Osteoblast (primary cell): ENCODE measurements around the gene PRSS38. TPM values are rescaled to one million over a fixed set of nuclear protein-coding genes. Genes with fewer than 3 reads are reported as not detected.
"Not testable (repeated sequence)": the region's sequence is repeated elsewhere in the genome, so short reads cannot be mapped to it uniquely, and the experiment has no call there.

ENCODE experiments used
- DNase-seq: peaks from one replicate; pipeline ENCODE4 v3.0.0; 2011; ENCODE audit warnings: low spot score, mixed read lengths; ENCODE audit not compliant: insufficient read length; ENCODE audit errors: missing footprints
- H2AFZ ChIP-seq: 2 replicates; pipeline ENCODE4 v1.6.0; 2011; ENCODE audit warnings: mild to moderate bottlenecking, low read length
- H3K27ac ChIP-seq: 2 replicates; pipeline ENCODE4 v1.5.1; 2011; ENCODE audit warnings: mild to moderate bottlenecking, low read depth, low read length, moderate library complexity
- H3K27me3 ChIP-seq: 2 replicates; pipeline ENCODE4 v1.6.0; 2012; ENCODE audit warnings: mild to moderate bottlenecking, control low read depth, inconsistent platforms, low read length, moderate library complexity; ENCODE audit not compliant: insufficient read depth
- H3K36me3 ChIP-seq: 2 replicates; pipeline ENCODE4 v1.5.1; 2011; ENCODE audit warnings: mild to moderate bottlenecking, low read length, control low read depth, moderate library complexity; ENCODE audit not compliant: insufficient read depth
- H3K4me1 ChIP-seq: 2 replicates; pipeline ENCODE4 v1.5.1; 2011; ENCODE audit warnings: mild to moderate bottlenecking, low read length, control low read depth, moderate library complexity; ENCODE audit not compliant: insufficient read depth
- H3K4me2 ChIP-seq: 2 replicates; pipeline ENCODE4 v1.6.0; 2011; ENCODE audit warnings: mild to moderate bottlenecking, low read length; ENCODE audit not compliant: insufficient read depth
- H3K4me3 ChIP-seq: fragments of 200-600 bp; sonication (generic); 3 replicates; pipeline ENCODE4 v1.5.1; 2012; ENCODE audit warnings: mild to moderate bottlenecking, low read length, inconsistent platforms; ENCODE audit not compliant: insufficient read depth
- H3K79me2 ChIP-seq: 2 replicates; pipeline ENCODE4 v1.6.0; 2012; ENCODE audit warnings: mild to moderate bottlenecking, low read length, control low read depth, inconsistent platforms; ENCODE audit not compliant: insufficient read depth
- H3K9me3 ChIP-seq: 2 replicates; pipeline ENCODE4 v1.5.1; 2011; ENCODE audit warnings: low read depth, low read length, control low read depth
- H4K20me1 ChIP-seq: 2 replicates; pipeline ENCODE4 v1.6.0; 2012; ENCODE audit warnings: mild to moderate bottlenecking, low read length, control low read depth; ENCODE audit not compliant: insufficient read depth
- total RNA-seq: library from RNA; depleted of rRNA; stranded (reverse); fragments of >200 nt; gene quantifications from 2 replicates; pipeline ENCODE4 v1.2.3, GENCODE V29; 2012
- TF ChIP-seq, protein P1 (sequence below): IDR thresholded peaks from 2 replicates; pipeline ENCODE4 v1.5.1; 2011; ENCODE audit warnings: mild to moderate bottlenecking, low read depth, low read length, moderate library complexity; ENCODE audit errors: extremely low read depth

Gene PRSS38
- total RNA-seq, 1 donor, result not detected

DNA sequence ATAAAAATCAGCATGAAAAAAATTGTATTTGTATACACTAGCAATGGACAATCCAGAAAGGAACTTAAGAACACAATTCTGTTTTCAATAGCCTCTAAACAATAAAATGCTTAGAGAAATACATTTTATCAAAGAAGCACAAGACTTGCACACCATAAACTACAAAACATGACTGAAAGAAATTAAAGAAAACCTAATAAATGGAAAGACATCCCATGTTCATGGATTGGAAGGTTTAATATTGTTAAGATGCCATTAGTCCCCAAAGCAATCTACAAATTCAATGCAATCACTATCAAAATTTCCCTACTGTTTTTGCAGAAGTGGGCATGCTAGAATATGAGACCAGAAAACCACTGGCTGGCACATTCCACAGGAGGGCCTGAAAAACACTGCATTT, 49.4 kb downstream of the PRSS38 start:
- H3K4me1 ChIP-seq, result no peaks in the 10 kb centered on the region
- H3K4me3 ChIP-seq, result no peak overlapping the region
- no peaks in the 10 kb centered on the region for H4K20me1 ChIP-seq
- H3K27ac ChIP-seq, result no peak overlapping the region
- no peak for DNase-seq
- H3K36me3 ChIP-seq, result no peaks in the 10 kb centered on the region
- H2AFZ ChIP-seq, result no peak overlapping the region
- TF ChIP-seq, protein P1, sequence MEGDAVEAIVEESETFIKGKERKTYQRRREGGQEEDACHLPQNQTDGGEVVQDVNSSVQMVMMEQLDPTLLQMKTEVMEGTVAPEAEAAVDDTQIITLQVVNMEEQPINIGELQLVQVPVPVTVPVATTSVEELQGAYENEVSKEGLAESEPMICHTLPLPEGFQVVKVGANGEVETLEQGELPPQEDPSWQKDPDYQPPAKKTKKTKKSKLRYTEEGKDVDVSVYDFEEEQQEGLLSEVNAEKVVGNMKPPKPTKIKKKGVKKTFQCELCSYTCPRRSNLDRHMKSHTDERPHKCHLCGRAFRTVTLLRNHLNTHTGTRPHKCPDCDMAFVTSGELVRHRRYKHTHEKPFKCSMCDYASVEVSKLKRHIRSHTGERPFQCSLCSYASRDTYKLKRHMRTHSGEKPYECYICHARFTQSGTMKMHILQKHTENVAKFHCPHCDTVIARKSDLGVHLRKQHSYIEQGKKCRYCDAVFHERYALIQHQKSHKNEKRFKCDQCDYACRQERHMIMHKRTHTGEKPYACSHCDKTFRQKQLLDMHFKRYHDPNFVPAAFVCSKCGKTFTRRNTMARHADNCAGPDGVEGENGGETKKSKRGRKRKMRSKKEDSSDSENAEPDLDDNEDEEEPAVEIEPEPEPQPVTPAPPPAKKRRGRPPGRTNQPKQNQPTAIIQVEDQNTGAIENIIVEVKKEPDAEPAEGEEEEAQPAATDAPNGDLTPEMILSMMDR, result no peak
- H3K4me2 ChIP-seq, result no peak overlapping the region
- no peaks in the 10 kb centered on the region for H3K27me3 ChIP-seq
- H3K9me3 ChIP-seq, result no peaks in the 10 kb centered on the region
- no peaks in the 10 kb centered on the region for H3K79me2 ChIP-seq

DNA sequence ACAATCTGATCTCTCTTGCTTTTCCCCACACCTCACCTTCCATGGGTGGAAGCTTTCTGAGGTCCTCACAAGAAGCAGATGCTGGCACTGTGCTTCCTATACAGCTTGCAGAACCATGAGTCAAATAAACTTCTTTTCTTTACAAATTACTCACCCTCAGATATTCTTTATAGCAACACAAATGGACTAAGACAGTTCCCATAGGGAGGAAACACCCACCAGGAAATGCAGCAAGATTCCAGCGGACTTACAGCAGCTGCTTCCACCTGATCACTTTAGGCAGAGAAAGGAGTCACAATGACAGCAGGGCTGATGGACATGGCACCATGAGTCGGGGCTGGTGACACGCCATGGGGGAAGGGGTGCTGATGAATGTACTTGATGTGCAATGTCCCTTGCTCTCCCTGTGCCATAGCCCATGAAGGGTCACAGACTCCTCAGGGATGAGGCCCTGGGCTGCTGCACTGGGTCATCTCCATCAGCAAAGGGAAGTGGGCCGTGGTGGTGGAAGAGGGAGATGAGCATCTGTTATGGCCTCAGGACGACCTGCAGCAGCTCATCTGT, 53.9 kb downstream of the PRSS38 start:
- Histone ChIP-seq H2AFZ (no peak overlapping the region), H3K9me3 (no peaks in the 10 kb centered on the region), H4K20me1 (no peaks in the 10 kb centered on the region), H3K4me1 (no peaks in the 10 kb centered on the region), H3K4me2 (no peak overlapping the region), H3K36me3 (no peaks in the 10 kb centered on the region), H3K4me3 (no peak overlapping the region), H3K27me3 (no peaks in the 10 kb centered on the region), H3K79me2 (no peaks in the 10 kb centered on the region), H3K27ac (no peak overlapping the region)
- TF ChIP-seq, protein P1, result no peak
- DNase-seq, result no peak

DNA sequence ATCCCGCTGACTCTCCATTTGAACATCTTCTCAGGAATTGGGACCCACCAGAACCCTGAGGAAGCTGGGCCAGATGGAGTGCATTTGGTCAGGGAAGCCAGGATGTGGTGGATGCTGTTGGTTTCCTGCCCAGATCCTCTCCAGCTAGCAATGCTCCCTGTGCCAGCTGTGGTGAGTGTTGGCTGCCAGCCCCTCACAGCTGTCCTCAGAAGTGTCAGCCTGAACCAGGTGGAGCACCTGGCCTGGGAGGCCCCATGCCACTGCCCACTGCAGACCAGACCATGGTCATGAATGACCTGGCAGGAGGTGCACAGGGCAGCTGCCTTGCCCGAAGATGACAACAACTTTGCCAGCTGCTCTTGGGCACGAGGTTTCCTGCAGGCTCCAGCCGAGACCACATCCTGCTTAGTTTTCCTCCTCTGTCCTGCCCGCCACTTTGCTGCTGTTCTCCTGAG, 54.4 kb downstream of the PRSS38 start:
- Histone ChIP-seq H3K27ac (no peak overlapping the region), H3K4me3 (no peak overlapping the region), H3K27me3 (no peaks in the 10 kb centered on the region), H3K36me3 (no peaks in the 10 kb centered on the region), H3K79me2 (no peaks in the 10 kb centered on the region), H4K20me1 (no peaks in the 10 kb centered on the region), H3K4me1 (no peaks in the 10 kb centered on the region), H3K4me2 (no peak overlapping the region), H2AFZ (no peak overlapping the region), H3K9me3 (no peaks in the 10 kb centered on the region)
- DNase-seq, result peak; percentile 63
- TF ChIP-seq, protein P1, result no peak

DNA sequence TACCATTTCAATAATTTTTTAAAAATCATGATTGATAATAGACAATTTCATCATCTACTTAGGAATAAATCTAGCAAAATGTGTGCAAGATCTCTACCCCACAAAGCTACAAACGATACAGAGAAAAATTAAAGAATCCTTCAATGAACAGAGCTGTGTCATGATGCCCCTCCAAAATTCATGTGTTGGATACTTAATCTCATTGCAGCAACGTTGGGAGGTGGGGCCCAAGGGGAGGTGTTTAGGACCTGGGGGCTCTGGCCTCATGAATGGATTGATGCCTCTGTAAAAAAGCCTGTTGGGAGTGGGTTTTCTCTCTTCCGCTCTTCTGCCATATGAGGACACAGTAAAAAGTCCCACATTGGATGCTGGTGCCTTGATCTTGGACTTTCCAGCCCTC, 54.9 kb downstream of the PRSS38 start:
- no peak for DNase-seq
- TF ChIP-seq, protein P1, result no peak
- Histone ChIP-seq H3K4me1 (no peaks in the 10 kb centered on the region), H3K27ac (no peak overlapping the region), H2AFZ (no peak overlapping the region), H3K79me2 (no peaks in the 10 kb centered on the region), H3K4me3 (no peak overlapping the region), H3K9me3 (no peaks in the 10 kb centered on the region), H4K20me1 (no peaks in the 10 kb centered on the region), H3K4me2 (no peak overlapping the region), H3K27me3 (no peaks in the 10 kb centered on the region), H3K36me3 (no peaks in the 10 kb centered on the region)

DNA sequence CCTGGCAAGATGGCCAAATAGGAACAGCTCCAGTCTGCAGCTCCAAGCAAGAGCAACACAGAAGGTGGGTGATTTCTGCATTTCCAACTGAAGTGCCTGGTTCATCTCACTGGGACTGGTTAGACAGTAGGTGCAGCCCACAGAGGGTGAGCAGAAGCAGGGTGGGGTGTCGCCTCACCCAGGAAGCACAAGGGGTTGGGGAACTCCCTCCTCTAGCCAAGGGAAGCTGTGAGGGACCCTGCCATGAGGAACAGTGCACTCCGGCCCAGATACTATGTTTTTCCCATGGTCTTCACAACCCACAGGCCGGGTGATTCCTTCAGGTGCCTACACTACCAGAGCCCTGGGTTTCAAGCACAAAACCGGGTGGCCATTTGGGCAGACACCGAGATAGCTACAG, 56.4 kb downstream of the PRSS38 start:
- not testable (repeated sequence) for DNase-seq, H3K27ac ChIP-seq, H2AFZ ChIP-seq, H3K4me3 ChIP-seq, H4K20me1 ChIP-seq, H3K27me3 ChIP-seq, H3K4me1 ChIP-seq, H3K36me3 ChIP-seq, H3K4me2 ChIP-seq, H3K79me2 ChIP-seq, H3K9me3 ChIP-seq

DNA sequence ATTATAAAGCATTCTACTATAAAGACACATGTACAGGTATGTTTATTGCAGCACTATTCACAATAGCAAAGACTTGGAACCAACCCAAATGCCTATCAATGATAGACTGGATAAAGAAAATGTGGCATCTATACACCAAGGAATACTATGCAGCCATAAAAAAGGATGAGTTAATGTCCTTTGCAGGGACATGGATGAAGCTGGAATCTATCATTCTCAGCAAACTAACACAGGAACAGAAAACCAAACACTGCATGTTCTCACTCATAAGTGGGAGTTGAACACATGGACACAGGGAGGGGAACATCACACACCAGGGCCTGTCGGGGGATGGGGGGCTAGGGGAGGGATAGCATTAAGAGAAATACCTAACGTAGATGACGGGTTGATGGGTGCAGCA, 62.3 kb downstream of the PRSS38 start:
- H3K9me3 ChIP-seq, H3K4me2 ChIP-seq, H3K79me2 ChIP-seq, H3K27me3 ChIP-seq, H3K27ac ChIP-seq, H2AFZ ChIP-seq, H4K20me1 ChIP-seq, H3K36me3 ChIP-seq, H3K4me3 ChIP-seq, DNase-seq, H3K4me1 ChIP-seq: not testable (repeated sequence)
